Astrocyte of the cerebellum (primary cell): ENCODE data around the gene RAB10.

Source experiments
- DNase-seq: peaks from one replicate; pipeline ENCODE4 v3.0.0-alpha.2; 2011; ENCODE audit warnings: low read depth
- H3K4me3 ChIP-seq: 2 replicates; pipeline ENCODE4 v1.5.1; 2011; ENCODE audit warnings: mild to moderate bottlenecking, low read depth, low read length, moderate library complexity
- CTCF ChIP-seq: IDR thresholded peaks from 2 replicates; pipeline ENCODE4 v1.5.1; 2012; ENCODE audit warnings: low read length, low read depth, moderate library complexity, mild to moderate bottlenecking; ENCODE audit errors: missing control alignments
- in situ Hi-C: cut with HindIII; loops from 2 replicates; pipeline ENCODE4 v1.10.0; 2017; ENCODE audit warnings: low sequenced_read_pairs

Gene RAB10

GRCh38 chr2:26173776-26174482 is 140.0 kb downstream of the RAB10 start:
- TF ChIP-seq CTCF, result no peak
- no peak overlapping the region for H3K4me3 ChIP-seq
- DNase-seq, result no peak
- in situ Hi-C loops, result no loop called here

- no peak for TF ChIP-seq CTCF
- no peak overlapping the region for H3K4me3 ChIP-seq
- no peak for DNase-seq
- in situ Hi-C loops, result no loop called here
Observed at GRCh38 chr2:26174691-26175465, 141.0 kb downstream of the RAB10 start.

GRCh38 chr2:26175466-26176278 is 141.8 kb downstream of the RAB10 start:
- in situ Hi-C loops, result no loop called here
- no peak for TF ChIP-seq CTCF
- no peak overlapping the region for H3K4me3 ChIP-seq
- DNase-seq, result no peak

GRCh38 chr2:26176279-26176615 is 142.4 kb downstream of the RAB10 start:
- in situ Hi-C loops, result no loop called here
- no peak overlapping the region for H3K4me3 ChIP-seq
- no peak for TF ChIP-seq CTCF
- DNase-seq, result no peak

- no peak for DNase-seq
- TF ChIP-seq CTCF, result no peak
- no peak overlapping the region for H3K4me3 ChIP-seq
- in situ Hi-C loops, result no loop called here
Observed at GRCh38 chr2:26177122-26177521, 143.2 kb downstream of the RAB10 start.

GRCh38 chr2:26178246-26178645 is 144.4 kb downstream of the RAB10 start:
- no peak for TF ChIP-seq CTCF
- H3K4me3 ChIP-seq, result peak overlapping the region; percentile 48
- in situ Hi-C loops, result no loop called here
- DNase-seq, result no peak
